GM23248 (cell line): Measurements from ENCODE around the gene IPO9.

ENCODE experiments used
- EZH2 ChIP-seq: fragments of 200-600 bp; sonication (generic); IDR thresholded peaks from 2 replicates; pipeline ENCODE4 v1.6.1; 2018; ENCODE audit warnings: antibody characterized with exemption, mild to moderate bottlenecking; ENCODE audit not compliant: insufficient read depth, poor library complexity, severe bottlenecking
- EZH2phosphoT487 ChIP-seq: fragments of 200-600 bp; sonication (generic); IDR thresholded peaks from 2 replicates; pipeline ENCODE4 v1.6.1; 2018; ENCODE audit warnings: antibody characterized with exemption, moderate library complexity, mild to moderate bottlenecking, low read depth; ENCODE audit not compliant: insufficient read depth

DNA sequence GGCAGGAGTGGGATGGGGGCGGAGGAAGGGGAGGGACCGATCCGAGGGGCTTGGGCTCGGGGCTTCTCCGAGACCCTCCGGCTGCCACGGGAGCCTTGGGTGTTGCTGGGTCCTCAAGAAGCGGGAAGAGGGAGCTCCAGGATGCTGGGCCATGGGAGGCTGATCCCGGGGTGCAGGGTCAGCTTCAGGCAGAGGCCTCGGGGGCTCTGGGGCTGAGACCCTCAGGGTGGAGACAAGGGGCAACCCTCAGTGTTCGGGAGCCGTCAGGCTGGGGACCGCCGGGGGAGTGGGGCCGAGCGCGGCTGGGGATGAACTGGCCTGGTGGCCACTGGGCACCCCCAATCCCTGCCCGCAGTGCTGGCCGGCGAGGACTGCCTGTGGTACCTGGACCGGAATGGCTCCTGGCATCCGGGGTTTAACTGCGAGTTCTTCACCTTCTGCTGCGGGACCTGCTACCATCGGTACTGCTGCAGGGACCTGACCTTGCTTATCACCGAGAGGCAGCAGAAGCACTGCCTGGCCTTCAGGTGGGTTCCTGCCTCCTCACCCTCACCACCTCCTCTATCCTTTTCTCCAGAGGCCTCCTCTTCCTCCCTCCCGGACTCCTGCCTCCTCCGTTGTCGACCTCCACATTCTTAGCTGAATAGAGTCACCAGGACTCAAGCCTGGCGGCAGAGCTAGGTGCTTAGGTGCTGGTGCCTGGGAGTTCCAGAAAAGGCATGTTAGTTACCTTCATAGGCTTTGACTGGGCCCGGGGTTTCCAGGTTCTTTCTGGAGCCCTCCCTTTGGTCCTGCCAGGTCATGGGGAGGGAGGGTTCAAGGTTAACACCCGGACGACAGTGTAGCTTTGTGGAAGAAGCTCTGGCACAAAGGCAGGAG lies 60.4 kb downstream of the IPO9 start:
- no peak for TF ChIP-seq EZH2
- TF ChIP-seq EZH2phosphoT487: no peak
